Islet precursor cell (in vitro differentiated cells): ENCODE data around the gene FGF1.
A peak's percentile ranks its signal among the peaks of the same experiment; 100 is the strongest.

Experiments used
- DNase-seq: peaks from one replicate; pipeline ENCODE4 v3.0.0-alpha.2; 2018

FGF1 gene

DNA sequence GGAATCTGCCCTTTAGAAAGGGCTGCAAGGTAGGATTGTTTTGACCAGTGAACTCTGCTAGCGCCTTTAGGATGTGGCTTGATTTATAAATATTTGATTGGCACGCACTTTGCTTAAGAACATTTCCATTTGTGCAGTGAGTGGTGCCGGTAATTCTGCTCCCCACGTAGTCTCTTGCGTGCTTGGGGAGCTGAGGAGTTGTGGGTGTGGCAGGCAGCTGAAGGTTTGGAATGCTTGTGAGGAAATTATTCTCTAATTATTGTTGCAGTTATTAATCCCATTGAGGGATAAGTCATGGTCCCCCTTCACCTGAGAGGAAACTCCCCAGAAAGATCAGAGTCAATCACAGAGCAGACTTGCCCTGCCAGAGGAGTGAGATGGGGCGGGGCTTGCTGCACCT, 76.7 kb downstream of the FGF1 start:
- no peak for DNase-seq

GRCh38 chr5:142608081-142608480, 77.8 kb downstream of the FGF1 start:
- DNase-seq: no peak

DNA sequence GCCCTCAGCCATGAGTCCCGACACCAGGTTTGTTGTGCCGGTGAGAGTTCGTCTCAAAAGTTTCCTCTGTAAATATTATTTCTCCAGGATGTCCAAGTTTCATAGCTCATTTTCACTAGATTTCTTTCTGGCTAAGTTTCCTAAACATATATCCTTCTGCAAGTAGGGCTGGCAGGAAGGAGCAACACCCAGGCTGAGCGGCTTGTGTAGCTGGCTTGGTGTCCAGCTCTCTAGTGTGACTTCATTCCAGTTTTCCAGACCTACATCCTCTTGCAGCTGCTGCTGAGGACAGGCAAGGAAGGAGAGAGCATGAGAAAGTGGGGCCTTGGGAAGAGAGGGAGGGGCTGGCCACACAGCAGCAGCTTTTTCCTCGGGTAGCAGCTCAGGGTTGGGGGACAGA, 80.3 kb downstream of the FGF1 start:
- no peak for DNase-seq

DNA sequence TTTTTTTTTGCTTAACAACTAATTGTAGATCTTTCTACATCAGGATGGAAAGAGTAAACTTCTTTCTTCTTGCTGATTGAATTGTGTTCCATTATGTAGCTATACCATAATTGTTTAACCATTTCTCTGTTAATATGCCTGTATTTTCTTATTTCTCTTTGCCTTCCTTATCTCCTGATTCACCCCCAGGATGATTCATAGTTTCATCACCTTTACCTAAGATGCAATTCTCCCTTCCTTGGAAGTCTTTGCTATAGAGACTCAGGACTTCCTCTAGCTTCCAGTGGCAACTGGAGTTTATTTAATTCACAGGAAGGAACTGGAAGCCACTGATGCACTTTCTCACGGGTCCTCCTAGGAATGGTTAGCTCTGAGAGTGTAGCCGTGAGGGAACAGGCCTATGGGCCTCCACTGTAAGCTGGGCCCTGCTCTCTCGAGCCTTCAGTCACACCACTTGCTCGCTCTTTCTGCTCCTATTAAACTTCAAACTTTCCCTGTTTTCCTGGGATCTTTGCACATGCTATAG, 83.1 kb downstream of the FGF1 start:
- DNase-seq: no peak

DNA sequence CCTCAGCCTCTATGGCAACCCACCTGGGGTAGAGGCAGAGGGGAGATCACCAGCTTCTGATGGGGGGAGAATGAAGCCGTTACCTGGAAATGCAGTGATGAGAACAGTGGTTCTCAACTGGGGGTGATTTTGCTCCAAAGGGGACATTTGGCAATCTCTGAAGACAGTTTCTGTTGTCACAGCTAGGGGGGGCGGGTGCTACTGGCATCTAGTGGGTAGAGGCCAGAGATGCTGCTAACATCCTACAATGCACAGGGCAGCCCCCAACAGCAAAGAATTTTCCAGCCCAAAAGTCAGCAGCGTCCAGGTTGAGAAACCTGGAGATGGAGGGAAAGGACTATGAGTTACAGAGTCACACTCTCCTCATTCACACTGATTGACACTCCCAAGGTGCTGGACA, 84.5 kb downstream of the FGF1 start:
- no peak for DNase-seq

DNA sequence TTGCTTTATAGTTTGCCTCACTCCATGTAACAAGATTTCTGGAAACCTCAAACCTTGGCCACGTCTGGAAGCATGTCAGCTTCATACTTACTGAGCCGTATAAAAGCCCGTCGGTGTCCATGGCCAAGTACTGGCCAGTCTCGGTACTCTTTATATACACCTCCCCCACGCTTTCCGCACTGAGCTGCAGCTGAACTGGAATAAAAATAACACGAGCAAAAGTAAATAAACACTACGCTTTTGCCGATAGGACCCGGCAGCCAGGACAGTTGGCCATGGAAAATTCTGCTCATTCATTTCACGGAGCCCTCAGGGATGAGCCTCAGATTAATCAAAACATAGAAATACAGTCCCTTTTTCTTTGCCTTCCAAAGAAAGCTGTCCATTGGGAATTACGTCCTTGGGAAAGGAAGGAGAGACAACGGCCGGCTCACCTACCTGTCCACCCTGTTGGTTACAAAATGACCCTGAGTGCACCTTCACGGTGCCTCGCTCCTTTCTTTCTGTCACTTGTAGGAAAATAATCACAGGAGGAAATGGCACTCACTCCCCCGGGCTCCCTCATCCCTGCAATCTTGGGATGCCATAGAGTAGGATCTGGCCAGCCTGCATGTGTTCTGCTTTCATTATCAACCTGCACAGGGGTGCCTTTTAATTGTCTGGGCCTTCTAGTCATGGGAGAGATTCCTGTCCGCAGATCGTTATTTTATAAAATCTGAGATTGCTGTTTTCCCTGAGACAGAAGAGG, 85.1 kb downstream of the FGF1 start:
- no peak for DNase-seq

- DNase-seq: no peak
These were observed 85.8 kb downstream of the FGF1 start for GRCh38 chr5:142600092-142600491.

DNA sequence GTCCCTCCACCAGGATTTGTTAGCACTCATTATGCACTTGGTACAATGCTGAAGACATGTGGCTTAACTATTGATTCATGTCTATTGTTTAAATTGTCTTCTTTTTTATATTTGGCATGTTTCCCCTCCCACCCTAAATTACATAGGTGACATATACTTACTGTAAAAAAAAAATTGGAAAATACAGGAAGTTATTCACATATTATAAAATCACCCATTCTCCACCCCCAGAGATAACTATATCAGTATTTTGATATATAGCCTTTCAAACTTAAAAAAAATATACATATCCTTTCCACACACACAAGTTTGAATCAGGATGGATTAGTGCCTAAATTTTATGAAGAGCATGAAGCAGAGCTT, 87.6 kb downstream of the FGF1 start:
- DNase-seq: no peak

GRCh38 chr5:142597546-142598337, 88.1 kb downstream of the FGF1 start:
- DNase-seq: peak; percentile 81

DNA sequence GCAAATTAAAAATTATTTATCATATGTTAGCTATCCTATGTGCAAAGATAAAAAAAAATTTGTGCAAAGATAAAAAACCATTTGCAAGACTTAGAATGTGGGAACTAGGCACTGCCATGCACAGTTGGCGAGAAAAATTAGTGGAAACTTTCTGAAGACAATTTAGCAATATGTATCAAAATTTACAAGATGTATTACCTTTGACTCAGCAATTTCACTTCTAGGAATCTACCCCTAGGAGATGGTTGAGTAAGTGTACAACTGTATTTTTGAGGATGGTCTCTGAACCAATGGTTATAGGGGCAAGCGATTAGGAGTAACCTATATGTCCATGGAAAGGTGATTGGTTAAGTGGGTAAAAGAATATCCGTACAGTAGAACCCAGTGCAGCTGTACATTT, 88.9 kb downstream of the FGF1 start:
- no peak for DNase-seq

- DNase-seq: no peak
These were observed 93.5 kb downstream of the FGF1 start for GRCh38 chr5:142592365-142592764.

DNA sequence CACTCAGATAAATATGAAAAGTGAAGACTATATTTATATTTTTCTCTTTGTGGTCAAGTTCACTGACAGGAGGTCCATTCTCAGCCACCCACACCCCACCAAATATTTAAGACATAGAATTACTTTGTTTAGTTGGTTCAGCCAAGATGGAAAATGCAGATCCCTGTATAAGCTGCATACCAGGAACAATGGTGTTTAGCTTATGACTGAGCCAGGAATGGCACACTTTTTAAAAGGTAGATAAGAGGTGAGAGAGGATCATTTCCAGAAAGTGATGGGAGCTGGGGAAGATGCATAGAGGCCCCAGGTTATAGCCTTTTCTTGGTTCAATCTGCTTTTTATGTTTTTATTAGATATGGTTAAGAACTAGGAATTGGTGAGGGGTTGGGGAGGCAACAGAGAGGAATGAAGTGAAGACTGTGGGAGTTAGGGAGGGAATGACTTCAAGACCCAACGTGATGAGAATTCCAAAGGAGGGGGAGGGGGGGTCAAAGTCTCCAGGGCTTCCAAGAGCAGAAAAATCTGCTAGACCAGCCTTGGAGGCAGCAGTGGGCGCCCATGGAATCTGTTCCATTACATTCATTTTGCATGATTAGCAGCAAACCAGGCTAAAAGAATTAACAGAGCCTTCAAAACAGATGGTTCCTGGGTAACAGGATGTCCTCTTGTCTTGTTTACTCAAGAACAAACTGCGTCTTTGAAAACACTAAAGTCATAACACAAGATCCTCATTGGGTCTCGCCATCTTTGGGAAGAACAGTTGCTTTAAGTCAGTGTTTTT, 95.2 kb downstream of the FGF1 start:
- no peak for DNase-seq

DNA sequence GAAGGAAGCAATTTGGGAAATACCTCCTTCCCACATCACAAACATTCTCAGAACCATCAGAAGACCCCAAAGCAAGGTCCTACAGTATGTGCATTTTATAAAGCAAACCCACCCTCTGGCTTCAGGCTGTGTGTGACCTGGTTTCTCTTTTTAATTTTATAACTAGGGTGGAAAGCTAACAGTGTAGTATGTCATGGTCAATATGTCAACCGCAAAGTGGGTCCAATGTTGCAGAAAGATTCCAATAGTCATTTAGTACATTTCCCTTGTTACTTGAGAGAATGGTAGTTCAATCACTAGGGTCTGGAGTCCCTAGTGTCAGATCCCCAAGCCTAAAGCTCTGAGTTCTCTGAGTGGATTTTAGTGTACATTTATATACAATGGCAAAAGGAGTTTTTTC, 96.2 kb downstream of the FGF1 start:
- no peak for DNase-seq

DNA sequence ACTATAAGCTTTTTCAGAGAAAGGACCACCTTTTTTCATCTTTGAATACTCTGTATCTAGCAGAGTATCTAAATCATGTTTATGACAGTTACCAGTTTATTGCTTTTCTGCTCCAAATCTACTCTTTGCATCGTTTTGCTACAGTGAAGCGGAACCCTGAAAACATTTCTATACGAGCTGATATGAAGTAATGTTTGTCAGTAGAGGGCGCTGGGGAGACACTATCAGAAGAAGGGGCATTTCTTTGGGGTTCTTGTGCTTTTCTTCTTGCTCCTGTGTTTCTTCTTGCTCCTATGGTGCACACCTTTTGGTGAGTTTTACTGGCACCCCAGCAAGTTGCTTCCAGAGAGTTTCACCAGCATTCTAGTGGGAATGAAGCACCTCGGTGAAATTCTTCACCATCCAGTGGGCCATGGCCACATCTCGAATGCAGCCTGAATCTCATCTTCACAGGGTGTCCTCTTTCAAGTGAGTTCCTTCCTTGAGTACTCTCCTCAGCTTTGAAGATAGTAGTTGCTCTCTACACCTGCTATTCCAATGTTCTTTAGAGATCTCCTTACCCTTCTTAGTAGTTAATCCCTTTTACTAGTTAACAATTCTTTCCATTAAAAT, 98.4 kb downstream of the FGF1 start:
- no peak for DNase-seq

DNA sequence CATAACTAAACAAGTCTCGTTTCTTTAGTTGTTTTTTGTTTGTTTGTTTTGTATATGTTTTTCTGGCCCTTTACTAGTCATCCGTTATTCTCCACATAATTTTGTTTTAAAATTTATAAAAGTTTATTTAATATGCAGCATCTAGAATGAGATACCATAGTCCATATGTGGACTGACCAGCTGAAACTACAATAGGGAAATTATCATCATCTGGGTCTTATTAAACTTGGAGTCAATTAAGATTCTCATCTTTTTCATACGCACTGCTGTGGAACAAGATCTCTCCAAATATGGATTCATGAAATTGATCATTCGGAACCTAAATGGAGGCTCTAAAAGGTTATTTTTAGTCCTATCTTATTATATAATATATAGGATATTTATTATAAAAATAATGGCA, 99.3 kb downstream of the FGF1 start:
- no peak for DNase-seq

DNA sequence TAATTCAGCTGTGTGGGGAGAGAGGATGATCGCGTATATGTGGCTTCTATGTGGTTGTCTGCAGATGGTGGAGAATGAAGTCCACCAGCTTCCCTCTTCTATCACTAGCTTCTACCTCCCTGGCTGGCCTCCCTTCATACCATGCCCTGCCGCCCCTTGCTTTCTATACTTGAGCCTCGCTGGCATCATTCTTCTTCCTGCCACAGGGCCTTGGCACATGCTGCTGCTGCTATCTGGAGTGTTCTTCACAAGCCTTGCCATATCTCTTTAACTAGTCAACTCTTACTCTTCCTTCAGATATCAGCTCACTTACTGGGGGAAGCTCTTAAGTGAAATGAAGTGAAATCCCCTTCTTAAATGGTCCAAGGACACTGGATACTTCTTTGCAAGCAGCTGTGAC, 100.4 kb downstream of the FGF1 start:
- no peak for DNase-seq

DNA sequence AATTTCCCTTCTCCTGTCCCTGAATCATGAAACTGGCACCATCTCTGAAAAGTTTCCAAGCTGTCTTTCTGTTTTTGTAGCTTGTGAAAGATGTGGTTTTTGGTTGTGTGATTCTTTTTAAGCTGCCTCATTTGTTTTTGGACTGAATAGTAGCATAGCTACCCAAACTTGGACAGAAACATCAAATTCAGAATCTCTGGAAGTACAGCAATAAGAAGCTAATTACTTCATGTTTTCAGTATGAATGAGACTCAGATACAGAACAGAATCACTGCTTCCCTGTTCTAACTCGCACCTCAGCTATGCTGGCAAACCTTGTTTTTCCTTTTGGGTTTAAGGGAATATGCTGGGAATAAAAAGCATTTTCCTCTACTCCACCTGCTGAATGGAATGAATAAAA, 101.0 kb downstream of the FGF1 start:
- no peak for DNase-seq

- DNase-seq: no peak
These were observed 107.6 kb downstream of the FGF1 start for GRCh38 chr5:142578161-142578830.

GRCh38 chr5:142576804-142577203, 109.1 kb downstream of the FGF1 start:
- DNase-seq: no peak

- no peak for DNase-seq
These were observed 109.6 kb downstream of the FGF1 start for GRCh38 chr5:142576303-142576702.

DNA sequence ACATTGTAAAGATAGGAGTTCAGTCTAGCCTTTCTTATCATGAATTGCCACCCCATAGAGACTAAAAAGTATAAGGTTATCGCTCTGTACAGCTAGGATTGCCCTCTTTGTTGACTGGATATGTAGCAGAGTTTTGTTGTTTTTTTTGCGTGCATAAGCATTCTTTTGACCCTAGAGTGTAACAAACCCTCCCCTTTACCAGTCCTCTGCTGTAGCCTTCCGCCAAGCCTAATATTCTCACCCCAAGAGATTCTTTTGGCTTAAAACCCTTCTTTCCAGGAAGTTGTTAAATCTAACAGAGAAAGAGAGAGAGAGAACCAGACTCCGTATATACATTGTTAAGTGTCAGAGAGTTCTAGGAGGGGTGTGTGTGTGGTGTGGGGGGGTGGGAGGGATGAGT, 113.9 kb downstream of the FGF1 start:
- DNase-seq: no peak

- peak; percentile 73 for DNase-seq
These were observed 114.5 kb downstream of the FGF1 start for GRCh38 chr5:142571371-142571770.

- no peak for DNase-seq
These were observed 116.0 kb downstream of the FGF1 start for GRCh38 chr5:142569905-142570304.
